Type B pancreatic cell (in vitro differentiated cells): Measurements from ENCODE around the gene PLA2G10. TPM values are rescaled to one million over a fixed set of nuclear protein-coding genes. Genes with fewer than 3 reads are reported as not detected.
"Not testable (repeated sequence)": the region's sequence is repeated elsewhere in the genome, so short reads cannot be mapped to it uniquely, and the experiment has no call there.

Experiments used
- DNase-seq: peaks from one replicate; pipeline ENCODE4 v3.0.0; 2021; ENCODE audit warnings: mixed read lengths; ENCODE audit not compliant: unreplicated experiment; ENCODE audit errors: extremely low spot score
- H3K27ac Mint-ChIP-seq: 2 replicates; pipeline ENCODE4 v1.8.0; 2021; ENCODE audit warnings: mild to moderate bottlenecking, mixed read lengths
- H3K27me3 Mint-ChIP-seq: 2 replicates; pipeline ENCODE4 v1.8.0; 2021; ENCODE audit warnings: mixed read lengths
- H3K36me3 Mint-ChIP-seq: 2 replicates; pipeline ENCODE4 v1.8.0; 2021; ENCODE audit warnings: mixed read lengths
- H3K4me1 Mint-ChIP-seq: one replicate; pipeline ENCODE4 v1.8.0; 2021; ENCODE audit warnings: mixed read lengths; ENCODE audit not compliant: unreplicated experiment
- H3K4me3 Mint-ChIP-seq: 2 replicates; pipeline ENCODE4 v1.8.0; 2021; ENCODE audit warnings: mild to moderate bottlenecking, mixed read lengths
- H3K9me3 Mint-ChIP-seq: 2 replicates; pipeline ENCODE4 v1.8.0; 2021; ENCODE audit warnings: mixed read lengths
- total RNA-seq: library from RNA; stranded (reverse); gene quantifications from 2 replicates; pipeline ENCODE4 v1.2.1, GENCODE V29; 2021; ENCODE audit warnings: low replicate concordance
- TF ChIP-seq, protein P1 (sequence below): fragments of 200-600 bp; sonication (generic); conservative IDR thresholded peaks from 2 replicates; pipeline ENCODE4 v1.5.0; 2021; ENCODE audit warnings: antibody characterized with exemption, mild to moderate bottlenecking

PLA2G10 gene
- total RNA-seq, 1 donor from 2014 or later = not detected

DNA sequence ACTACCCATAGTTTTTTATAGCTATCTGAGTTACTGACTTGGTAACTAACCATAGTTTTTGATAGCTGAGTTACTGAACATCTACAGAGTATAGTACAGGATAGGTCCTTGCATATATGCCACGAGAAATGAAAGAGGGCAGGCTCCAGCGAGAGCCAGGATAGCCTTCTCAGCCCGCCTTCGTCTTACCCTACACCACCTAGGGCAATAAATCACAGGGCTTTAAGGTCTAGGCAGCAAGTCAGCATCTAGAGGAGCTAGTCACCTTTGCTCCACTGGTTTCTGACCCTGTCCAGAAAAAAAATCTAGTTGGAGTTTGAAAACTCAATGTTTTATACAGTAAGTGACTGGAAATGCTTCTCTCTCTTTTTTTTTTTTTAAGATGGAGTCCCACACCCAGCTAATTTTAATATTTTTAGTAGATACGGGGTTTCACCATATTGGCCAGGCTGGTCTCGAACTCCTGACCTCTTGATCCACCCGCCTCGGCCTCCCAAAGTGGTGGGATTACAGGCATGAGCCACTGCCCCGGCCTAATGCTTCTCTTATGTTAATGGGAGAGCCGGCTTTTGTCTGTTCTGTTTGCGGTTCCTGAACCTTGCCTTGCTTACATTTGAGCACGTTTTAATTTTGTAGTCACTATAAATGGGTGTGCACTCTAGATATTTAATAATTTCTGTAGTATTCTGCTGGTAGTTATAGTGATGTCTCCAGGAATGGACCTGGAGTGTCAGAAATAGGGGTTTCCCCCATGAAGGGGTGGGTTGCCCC is 58.5 kb downstream of the PLA2G10 start:
- Mint-ChIP-seq H3K36me3 (no peaks in the 10 kb centered on the region), H3K4me3 (peak overlapping the region; percentile 62), H3K4me1 (peaks cover 32% of the 10 kb centered on the region)

DNA sequence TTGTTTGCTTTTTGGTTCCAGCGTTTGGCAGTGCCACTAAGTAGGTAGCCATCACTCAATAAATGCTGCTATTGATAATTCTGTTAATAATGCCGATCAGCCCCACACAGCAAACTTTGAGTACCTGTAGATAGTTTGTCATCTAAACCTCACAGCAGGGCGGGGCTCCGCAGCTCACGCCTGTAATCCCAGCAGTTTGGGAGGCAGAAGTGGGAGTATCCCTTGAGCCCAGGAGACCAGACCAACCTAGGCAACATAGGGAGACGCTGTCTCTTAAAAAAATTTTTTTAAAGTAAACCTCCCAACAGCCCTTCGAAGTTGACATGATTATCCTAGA is 59.8 kb downstream of the PLA2G10 start:
- Mint-ChIP-seq H3K27me3 (no peaks in the 10 kb centered on the region), H3K9me3 (peaks cover 5% of the 10 kb centered on the region), H3K36me3 (no peaks in the 10 kb centered on the region), H3K4me1 (peaks cover 33% of the 10 kb centered on the region), H3K4me3 (peak overlapping the region; percentile 100), H3K27ac (peak overlapping the region; percentile 99)
- TF ChIP-seq, protein P1, sequence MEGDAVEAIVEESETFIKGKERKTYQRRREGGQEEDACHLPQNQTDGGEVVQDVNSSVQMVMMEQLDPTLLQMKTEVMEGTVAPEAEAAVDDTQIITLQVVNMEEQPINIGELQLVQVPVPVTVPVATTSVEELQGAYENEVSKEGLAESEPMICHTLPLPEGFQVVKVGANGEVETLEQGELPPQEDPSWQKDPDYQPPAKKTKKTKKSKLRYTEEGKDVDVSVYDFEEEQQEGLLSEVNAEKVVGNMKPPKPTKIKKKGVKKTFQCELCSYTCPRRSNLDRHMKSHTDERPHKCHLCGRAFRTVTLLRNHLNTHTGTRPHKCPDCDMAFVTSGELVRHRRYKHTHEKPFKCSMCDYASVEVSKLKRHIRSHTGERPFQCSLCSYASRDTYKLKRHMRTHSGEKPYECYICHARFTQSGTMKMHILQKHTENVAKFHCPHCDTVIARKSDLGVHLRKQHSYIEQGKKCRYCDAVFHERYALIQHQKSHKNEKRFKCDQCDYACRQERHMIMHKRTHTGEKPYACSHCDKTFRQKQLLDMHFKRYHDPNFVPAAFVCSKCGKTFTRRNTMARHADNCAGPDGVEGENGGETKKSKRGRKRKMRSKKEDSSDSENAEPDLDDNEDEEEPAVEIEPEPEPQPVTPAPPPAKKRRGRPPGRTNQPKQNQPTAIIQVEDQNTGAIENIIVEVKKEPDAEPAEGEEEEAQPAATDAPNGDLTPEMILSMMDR = no peak
- DNase-seq = no peak

More for the DNA sequence above, 58.5 kb downstream of the PLA2G10 start:
- Mint-ChIP-seq H3K27ac (peak overlapping the region; percentile 86), H3K27me3 (no peaks in the 10 kb centered on the region), H3K9me3 (no peaks in the 10 kb centered on the region)
- TF ChIP-seq, protein P1 = no peak
- DNase-seq = no peak

DNA sequence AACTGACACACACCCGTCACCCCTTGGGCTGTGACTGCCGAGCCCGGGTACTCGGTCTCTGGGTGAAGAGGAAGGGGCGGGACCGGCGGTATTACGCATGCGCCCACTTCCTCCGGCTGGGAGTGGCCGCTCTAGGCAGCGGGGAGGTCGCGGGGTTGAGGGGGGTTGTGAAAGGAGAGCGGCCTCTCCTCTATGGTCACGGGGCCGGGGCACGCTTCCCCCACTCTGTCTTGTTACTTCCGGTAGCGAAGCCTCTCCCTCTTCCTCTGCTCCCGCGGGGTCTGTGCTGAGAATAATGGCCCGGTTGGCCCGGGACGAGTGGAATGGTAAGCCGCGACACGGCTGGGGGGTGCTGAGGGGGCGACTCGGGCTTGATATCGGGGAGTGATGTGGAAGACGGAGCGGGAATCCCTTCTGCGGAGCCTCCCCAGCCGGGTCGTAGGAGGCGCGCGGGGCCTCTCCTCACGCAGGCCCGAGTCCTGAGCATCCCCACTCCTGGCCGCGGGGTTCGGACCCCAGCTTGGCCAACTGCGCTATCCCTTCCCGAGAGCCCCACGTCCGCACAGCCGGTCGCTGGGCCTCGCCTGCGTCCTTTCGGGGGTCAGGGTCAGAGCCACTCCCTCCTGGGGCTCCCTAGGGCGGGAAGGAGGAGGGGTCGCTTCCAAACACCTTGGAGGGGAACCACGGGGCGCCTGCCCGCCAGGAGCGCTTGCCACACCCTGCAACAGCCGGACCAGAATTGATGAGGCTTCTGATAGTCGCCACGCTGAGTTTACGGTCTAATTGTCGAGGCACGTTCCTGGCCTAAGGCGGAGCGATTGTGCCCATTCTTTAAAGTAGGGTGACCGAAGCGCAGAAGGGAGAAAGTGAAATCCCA is 61.2 kb downstream of the PLA2G10 start, which contains the start of gene BFAR:
Gene BFAR (plus strand): TSS at position 259 of the 877 bp plus-strand sequence. CDS start 11,396 bp downstream, outside the sequence.
- peak within 1 kb of the TSS; percentile 100 for H3K4me3 Mint-ChIP-seq
- peak; percentile 99 for DNase-seq
- no peaks in the 10 kb centered on the region for H3K36me3 Mint-ChIP-seq
- no peaks in the 10 kb centered on the region for H3K27me3 Mint-ChIP-seq
- TF ChIP-seq, protein P1 = no peak
- H3K9me3 Mint-ChIP-seq = peaks cover 5% of the 10 kb centered on the region
- H3K4me1 Mint-ChIP-seq = peaks cover 40% of the 10 kb centered on the region
- H3K27ac Mint-ChIP-seq = peak within 1 kb of the TSS; percentile 99

DNA sequence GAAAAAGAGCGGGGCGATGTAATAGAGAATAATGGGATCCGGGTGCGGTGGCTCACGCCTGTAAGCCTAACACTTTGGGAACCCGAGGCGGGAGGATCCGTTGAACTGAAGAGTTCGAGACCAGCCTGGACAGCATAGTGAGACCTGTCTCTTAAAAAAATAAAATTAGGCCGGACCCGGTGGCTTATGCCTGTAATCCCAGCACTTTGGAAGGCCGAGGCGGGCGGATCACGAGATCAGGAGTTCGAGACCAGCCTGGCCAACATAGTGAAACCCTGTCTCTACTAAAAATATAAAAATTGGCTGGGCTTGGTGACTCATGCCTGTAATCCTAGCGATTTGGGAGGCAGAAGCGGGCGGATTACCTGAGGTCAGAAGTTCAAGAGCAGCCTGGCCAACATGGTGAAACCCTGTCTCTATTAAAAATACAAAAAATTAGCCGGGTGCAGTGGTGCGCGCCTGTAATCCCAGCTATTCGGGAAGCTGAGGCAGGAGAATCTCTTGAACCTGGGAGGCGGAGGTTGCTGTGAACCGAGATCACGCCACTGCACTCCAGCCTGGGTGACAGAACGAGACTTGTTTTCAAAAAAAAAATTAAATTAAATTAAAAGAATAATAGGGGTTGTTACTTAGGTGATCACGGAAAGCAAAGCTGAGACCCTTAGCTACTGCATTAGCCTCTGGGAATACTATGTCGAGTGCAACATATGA is 63.3 kb downstream of the PLA2G10 start:
- peaks cover 27% of the 10 kb centered on the region for H3K4me1 Mint-ChIP-seq
- peak overlapping the region; percentile 96 for H3K27ac Mint-ChIP-seq
- H3K27me3 Mint-ChIP-seq, DNase-seq, H3K9me3 Mint-ChIP-seq, H3K36me3 Mint-ChIP-seq: not testable (repeated sequence)
- peak overlapping the region; percentile 86 for H3K4me3 Mint-ChIP-seq

DNA sequence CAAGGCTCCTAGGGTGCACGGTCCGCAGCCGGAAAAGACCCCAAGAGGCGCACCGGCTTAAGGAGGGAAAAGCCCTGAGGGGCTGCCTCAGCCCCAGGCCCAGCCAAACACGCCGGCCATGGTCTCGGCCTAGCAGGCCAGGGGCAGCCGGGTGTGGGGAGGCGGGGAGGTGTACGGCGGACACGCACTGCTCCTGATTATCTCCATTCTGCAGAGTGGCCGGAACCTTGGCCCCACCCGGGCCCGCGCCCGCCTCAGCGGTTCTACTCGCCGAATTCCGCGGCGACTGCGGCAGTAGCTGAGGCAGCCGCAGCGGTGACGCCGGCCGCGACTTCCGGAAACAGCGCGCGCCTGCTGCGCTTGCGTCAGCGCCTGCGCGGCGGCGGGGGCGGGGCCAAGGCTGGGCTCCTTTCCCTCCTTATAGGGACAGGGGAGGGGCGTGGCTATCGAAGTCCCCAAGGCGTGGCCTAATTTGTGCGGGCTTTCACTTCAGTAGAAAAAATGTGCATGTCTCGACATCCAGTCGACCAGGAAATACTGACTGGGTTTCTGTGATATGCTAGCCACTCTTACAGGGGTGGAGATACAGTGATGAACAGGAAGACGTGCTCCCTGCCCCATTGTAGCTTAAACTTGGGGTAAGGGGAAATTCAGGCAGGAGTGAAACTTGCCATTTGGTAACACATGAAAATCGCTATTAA is 64.0 kb downstream of the PLA2G10 start, which contains the start of gene PARN:
Gene PARN (minus strand): TSS at position 342 of the 701 bp plus-strand sequence. CDS start 135 bp downstream, at position 207.
- H3K9me3 Mint-ChIP-seq = peaks cover 5% of the 10 kb centered on the region
- peak; percentile 98 for DNase-seq
- H3K36me3 Mint-ChIP-seq = peaks cover 6% of the 10 kb centered on the region
- peak within 1 kb of the TSS; percentile 86 for H3K4me3 Mint-ChIP-seq
- peak within 1 kb of the TSS; percentile 97 for H3K27ac Mint-ChIP-seq
- H3K4me1 Mint-ChIP-seq = peaks cover 27% of the 10 kb centered on the region
- TF ChIP-seq, protein P1 = no peak
- H3K27me3 Mint-ChIP-seq = no peaks in the 10 kb centered on the region
